Activated naive CD4-positive, alpha-beta T cell treated with anti-CD3 and anti-CD28 coated beads, Interleukin-2, amount 10 ng/mL, durations not matched to agents 7 days and 5 days (primary cell): ENCODE results near the gene TNP2.

ENCODE experiments used
- CTCF ChIA-PET: fragments of 350-600 bp; sonication (Branson Sonifier 250); formaldehyde crosslinking; loops from one replicate; lab custom pipeline; 2021; ENCODE audit warnings: antibody characterized with exemption; lab: Charles Lee
- DNase-seq: peaks from one replicate; pipeline ENCODE4 v3.0.0-alpha.2; 2020
- H3K27ac Mint-ChIP-seq: one replicate; pipeline ENCODE4 v1.8.0; 2021; ENCODE audit warnings: mild to moderate bottlenecking, moderate library complexity, mixed read lengths
- H3K27me3 Mint-ChIP-seq: one replicate; pipeline ENCODE4 v1.8.0; 2021; ENCODE audit warnings: mild to moderate bottlenecking, mixed read lengths
- H3K36me3 Mint-ChIP-seq: one replicate; pipeline ENCODE4 v1.8.0; 2021; ENCODE audit warnings: mixed read lengths
- H3K4me1 Mint-ChIP-seq: one replicate; pipeline ENCODE4 v1.8.0; 2021; ENCODE audit warnings: mixed read lengths
- H3K4me3 Mint-ChIP-seq: one replicate; pipeline ENCODE4 v1.8.0; 2021; ENCODE audit warnings: mild to moderate bottlenecking, moderate library complexity, mixed read lengths
- H3K9me3 Mint-ChIP-seq: one replicate; pipeline ENCODE4 v1.8.0; 2021; ENCODE audit warnings: mixed read lengths

TNP2 gene

DNA sequence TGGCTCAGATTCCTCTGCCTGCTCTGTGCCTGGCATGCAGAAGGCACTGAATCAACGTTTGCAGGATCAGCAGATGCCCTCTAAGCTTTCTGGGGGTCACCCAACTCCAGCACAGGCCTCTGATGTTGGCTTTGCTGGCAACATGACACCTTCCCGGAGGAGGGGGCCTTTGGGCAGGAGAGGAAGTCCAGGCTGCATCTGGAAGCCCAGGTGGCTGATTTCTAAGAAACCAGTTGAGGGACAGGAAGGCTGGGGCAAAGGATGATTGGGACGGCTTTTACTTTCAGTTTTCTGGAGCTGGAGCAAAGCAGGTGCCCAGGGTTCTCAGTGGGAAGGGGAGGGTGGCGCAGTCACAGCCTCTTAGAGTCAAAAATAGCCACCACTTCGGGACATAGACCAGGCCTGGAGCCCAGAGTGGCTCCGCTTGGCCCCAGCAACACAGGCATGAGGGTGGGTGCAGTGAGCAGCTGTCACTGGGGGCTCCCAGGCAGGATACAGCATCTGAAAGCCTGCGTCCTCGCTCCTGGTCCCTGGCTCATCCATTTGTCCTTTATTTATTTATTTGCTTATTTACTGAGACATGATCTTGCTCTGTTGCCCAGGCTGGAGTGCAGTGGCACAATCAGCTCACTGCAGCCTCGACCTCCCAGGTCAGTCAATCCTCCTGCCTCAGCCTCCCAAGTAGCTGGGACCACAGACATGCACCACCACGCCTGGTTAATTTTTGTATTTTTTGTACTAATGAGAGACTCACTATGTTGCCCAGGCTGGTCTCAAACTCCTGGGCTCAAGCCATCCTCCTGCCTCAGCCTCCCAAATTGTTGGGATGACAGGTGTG is 28.3 kb downstream of the TNP2 start:
- Mint-ChIP-seq H3K27ac (no peak overlapping the region), H3K9me3 (no peaks in the 10 kb centered on the region), H3K4me1 (peaks cover 23% of the 10 kb centered on the region), H3K4me3 (peak overlapping the region; percentile 38), H3K36me3 (peaks cover 4% of the 10 kb centered on the region), H3K27me3 (no peaks in the 10 kb centered on the region)
- peak; percentile 60 for DNase-seq
- CTCF ChIA-PET = interaction anchor here (0.6 to 1.8 kb wide), 3 partner anchors 25 to 130 kb away, joined by 3 to 5 read pairs (median 3); no protein-coding TSS in a partner anchor

DNA sequence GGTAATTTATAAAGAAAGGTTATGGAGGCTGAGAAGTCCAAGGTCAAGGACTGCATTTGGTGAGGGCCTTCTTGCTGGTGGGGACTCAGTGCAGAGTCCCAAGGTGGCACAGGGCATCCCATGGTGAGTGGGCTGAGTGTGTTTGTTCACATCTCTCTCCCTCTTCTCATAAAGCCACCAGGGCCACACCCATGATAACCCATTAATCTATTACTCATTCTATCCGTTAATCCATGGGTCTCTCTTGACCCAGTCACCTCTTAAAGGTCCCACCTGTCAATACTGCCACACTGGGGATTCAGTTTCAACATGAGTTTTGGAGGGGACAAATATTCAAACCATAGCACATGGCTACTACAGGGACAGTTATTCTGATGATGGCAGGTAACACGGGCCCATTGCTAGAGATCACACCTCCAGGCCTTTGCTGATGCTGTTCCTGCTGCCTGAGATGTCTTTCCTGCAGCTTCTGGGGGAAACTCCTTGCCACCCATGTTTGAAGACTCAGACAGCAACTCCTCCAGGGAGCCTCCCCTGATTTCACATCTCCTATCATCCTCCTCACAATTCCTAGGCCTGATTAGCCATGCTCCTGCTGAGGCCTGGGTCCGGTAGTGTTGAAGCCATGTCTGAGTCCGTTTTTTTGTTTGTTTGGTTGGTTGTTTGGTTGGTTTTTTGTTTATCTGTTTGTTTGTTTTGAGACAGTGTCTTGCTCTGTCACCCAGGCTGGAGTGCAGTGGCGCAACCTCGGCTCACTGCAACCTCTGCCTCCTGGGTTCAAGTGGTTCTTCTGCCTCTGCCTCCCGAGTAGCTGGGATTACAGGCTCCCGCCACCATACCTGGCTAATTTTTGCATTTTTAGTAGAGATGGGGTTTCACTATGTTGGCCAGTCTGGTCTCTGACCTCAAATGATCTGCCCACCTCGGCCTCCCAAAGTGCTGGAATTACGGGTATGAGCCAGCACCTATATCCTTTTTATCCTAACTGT is 29.2 kb downstream of the TNP2 start:
- H3K9me3 Mint-ChIP-seq = no peaks in the 10 kb centered on the region
- H3K4me1 Mint-ChIP-seq = peaks cover 23% of the 10 kb centered on the region
- H3K27me3 Mint-ChIP-seq = no peaks in the 10 kb centered on the region
- H3K4me3 Mint-ChIP-seq = peak overlapping the region; percentile 38
- no peak for DNase-seq
- no peak overlapping the region for H3K27ac Mint-ChIP-seq
- H3K36me3 Mint-ChIP-seq = no peaks in the 10 kb centered on the region
- CTCF ChIA-PET = interaction anchor here (0.7 to 1.8 kb wide), 3 partner anchors 16 to 116 kb away, joined by 3 to 5 read pairs (median 4); partner anchors contain the start of gene SOCS1

DNA sequence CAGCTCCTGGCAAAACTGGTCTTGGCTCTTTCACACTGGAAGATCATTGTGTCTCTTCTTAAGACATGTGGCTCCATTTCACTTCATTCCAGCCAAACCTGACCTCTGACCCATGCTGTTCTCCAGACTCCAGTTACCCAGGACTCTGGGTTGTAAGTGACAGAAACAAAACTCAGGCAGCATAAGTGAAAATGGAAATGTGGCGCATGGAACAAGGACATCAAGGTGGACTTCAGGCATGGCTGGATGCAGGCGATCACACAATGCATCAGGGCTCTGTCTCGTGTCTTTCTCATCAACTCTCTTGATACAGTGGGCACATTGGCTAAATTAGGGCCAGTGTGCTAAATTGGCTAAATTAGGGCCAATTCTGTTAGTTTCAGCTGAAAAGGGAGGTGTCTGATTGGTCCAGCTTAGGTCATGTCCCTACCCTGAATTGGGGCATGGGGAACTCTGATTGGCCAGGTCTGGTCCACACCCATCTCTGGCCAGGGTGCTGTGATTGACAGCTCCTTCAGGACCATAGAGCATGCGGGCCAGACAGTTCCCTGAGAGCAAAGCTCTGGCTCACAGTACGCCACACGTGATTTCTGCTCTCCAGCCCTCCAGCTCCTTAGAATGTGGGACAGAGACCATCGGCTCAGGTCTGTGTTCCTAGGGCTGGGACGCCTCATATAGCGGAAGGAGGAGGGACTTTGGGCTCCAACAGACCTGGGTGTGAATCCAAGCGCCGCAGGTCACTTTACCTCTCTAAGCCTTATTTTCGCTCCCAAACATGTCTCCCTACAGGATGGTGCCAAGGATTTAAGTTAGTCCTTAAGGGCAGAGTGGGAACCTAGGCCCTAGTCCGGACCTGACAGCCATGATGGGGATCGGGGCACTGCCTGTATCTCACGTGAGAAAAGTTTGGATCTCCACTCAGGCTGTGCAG is 30.6 kb downstream of the TNP2 start:
- Mint-ChIP-seq H3K4me3 (no peak overlapping the region), H3K9me3 (no peaks in the 10 kb centered on the region), H3K36me3 (no peaks in the 10 kb centered on the region), H3K4me1 (peaks cover 32% of the 10 kb centered on the region), H3K27me3 (no peaks in the 10 kb centered on the region), H3K27ac (no peak overlapping the region)
- DNase-seq = no peak
- CTCF ChIA-PET = interaction anchor here (0.8 to 1.6 kb wide), 3 partner anchors 14 to 109 kb away, joined by 4 read pairs; partner anchors contain the start of gene SOCS1

GRCh38 chr16:11236461-11237254 is 32.5 kb downstream of the TNP2 start:
- Mint-ChIP-seq H3K27me3 (no peaks in the 10 kb centered on the region), H3K36me3 (no peaks in the 10 kb centered on the region), H3K4me1 (peaks cover 51% of the 10 kb centered on the region), H3K9me3 (no peaks in the 10 kb centered on the region), H3K4me3 (no peak overlapping the region), H3K27ac (peak overlapping the region; percentile 46)
- CTCF ChIA-PET = no interaction called here
- DNase-seq = no peak

DNA sequence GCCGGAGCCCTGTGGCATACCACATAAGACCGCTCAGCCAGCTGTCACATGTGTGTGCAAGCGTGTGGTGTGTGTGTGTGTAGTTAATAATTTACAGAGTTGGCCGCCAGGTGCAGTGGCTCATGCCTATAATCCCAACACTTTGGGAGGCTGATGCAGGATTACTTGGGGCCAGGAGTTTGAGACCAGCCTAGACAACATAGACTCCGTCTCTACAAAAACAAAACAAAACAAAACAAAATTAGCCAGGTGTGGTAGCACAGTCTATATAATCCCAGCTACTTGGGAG is 33.5 kb downstream of the TNP2 start:
- Mint-ChIP-seq H3K4me1 (peaks cover 61% of the 10 kb centered on the region), H3K4me3 (no peak overlapping the region), H3K9me3 (no peaks in the 10 kb centered on the region), H3K27ac (peak overlapping the region; percentile 58), H3K27me3 (no peaks in the 10 kb centered on the region), H3K36me3 (no peaks in the 10 kb centered on the region)
- no peak for DNase-seq
- CTCF ChIA-PET = interaction anchor here (0.6 to 1.1 kb wide), 3 partner anchors 19 to 263 kb away, joined by 3 read pairs; no protein-coding TSS in a partner anchor

DNA sequence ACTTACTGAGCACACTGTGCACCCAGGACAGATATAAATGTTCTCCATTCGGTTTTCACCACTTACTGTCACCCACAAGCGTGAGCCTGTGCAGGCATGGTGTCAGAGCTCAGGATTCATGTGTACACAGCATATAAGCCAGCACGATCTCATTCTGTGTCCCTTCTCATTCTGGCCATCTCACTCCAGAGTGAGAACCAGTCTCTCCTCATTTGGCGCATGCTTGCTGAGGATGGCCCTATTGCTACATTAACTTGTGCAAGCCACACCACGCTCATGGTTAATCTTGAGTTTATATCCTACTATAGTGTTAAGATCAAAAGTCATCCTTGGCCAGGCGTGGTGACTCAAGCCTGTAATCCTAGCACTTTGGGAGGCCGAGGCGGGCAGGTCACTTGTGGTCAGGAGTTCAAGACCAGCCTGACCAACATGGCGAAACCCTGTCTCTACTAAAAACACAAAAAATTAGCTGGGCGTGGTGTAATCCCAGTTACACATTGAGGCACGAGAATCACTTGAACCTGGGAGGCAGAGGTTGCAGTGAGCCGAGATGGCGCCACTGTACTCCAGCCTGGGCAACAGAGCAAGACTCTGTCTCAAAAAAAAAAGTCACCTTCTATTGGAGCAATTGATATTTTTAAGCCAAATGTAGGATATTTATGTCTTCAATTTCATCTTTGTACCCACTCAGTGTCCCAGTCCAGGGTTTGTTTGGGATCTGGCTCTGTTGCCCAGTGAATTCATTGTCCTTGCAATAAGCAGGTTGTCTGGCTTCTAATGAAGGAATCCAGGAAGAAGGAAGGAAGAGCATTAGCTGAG is 34.0 kb downstream of the TNP2 start:
- H3K36me3 Mint-ChIP-seq = peaks cover under 1% of the 10 kb centered on the region
- H3K4me3 Mint-ChIP-seq = peak overlapping the region; percentile 1
- CTCF ChIA-PET = interaction anchor here (0.6 to 2.5 kb wide), 5 partner anchors 10 to 263 kb away, joined by 3 to 7 read pairs (median 3); partner anchors contain the start of gene SOCS1
- no peaks in the 10 kb centered on the region for H3K9me3 Mint-ChIP-seq
- H3K27me3 Mint-ChIP-seq = no peaks in the 10 kb centered on the region
- no peak for DNase-seq
- H3K27ac Mint-ChIP-seq = peak overlapping the region; percentile 75
- H3K4me1 Mint-ChIP-seq = peaks cover 64% of the 10 kb centered on the region

DNA sequence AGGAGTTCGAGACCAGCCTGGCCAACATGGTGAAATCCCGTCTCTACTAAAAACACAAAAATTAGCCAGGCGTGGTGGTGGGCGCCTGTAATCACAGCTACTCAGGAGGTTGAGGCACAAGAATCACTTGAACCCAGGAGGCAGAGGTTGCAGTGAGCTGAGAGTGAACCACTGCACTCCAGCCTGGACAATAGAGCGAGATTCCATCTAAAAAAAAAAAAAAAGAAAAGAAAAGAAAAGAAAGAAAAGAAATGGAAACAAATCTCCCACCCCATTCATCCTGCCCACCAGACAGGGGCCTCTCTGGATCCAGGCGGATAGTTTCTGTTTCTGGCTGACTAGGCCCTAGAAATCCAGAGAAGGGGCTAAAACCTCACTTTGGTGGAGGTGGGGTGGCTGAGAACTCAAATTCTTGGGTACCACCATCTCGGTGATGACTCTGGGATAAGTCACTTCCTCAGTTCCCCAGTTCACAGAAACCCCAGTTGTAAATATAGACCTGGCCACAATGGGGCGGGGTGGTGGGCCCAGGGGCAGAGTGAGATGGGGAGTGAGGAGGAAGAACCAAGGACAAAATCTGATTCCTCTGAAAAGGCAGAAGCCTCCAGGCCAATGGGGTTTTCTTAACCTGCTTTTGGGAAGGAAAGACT is 35.3 kb downstream of the TNP2 start:
- Mint-ChIP-seq H3K27me3 (no peaks in the 10 kb centered on the region), H3K27ac (peak overlapping the region; percentile 99), H3K36me3 (peaks cover 3% of the 10 kb centered on the region), H3K9me3 (no peaks in the 10 kb centered on the region), H3K4me3 (peak overlapping the region; percentile 68), H3K4me1 (peaks cover 77% of the 10 kb centered on the region)
- peak; percentile 82 for DNase-seq
- CTCF ChIA-PET = interaction anchor here (0.7 to 2.5 kb wide), 7 partner anchors 9 to 138 kb away, joined by 3 to 7 read pairs (median 3); partner anchors contain the start of gene SOCS1

- peaks cover 84% of the 10 kb centered on the region for H3K4me1 Mint-ChIP-seq
- peak; percentile 95 for DNase-seq
- peak overlapping the region; percentile 68 for H3K4me3 Mint-ChIP-seq
- H3K27ac Mint-ChIP-seq = peak overlapping the region; percentile 99
- CTCF ChIA-PET = interaction anchor here (0.7 to 2.5 kb wide), 9 partner anchors 8 to 839 kb away, joined by 3 to 7 read pairs (median 3); partner anchors contain the start of gene SOCS1
- H3K27me3 Mint-ChIP-seq = no peaks in the 10 kb centered on the region
- peaks cover 3% of the 10 kb centered on the region for H3K36me3 Mint-ChIP-seq
- H3K9me3 Mint-ChIP-seq = no peaks in the 10 kb centered on the region
These were observed 36.0 kb downstream of the TNP2 start for GRCh38 chr16:11232852-11233726.

DNA sequence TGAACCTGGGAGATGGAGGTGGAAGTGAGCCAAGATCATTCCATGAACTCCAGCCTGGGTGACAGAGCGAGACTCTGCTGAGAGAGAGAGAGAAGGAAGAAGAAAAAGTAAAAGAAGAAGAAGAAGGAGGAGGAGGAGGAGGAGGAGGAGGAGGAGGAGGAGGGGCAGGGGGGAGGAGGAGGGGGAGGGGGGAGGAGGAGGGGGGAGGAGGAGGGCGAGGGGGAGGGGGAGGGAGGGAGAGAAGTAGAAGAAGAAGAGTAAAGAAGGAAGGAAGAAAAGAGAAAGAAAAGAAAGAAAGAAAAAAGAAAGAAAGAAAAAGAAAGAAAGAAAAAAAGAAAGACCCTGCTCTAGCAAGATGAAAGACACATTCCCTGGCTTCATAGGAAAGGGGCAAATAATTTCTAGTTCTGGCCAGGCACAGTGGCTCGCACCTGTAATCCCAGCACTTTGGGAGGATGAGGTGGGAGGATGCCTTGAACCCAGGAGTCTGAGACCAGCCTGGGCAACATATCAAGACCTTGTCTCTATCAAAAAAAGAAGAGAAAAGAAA is 36.7 kb downstream of the TNP2 start:
- Mint-ChIP-seq H3K36me3 (peaks cover 3% of the 10 kb centered on the region), H3K9me3 (no peaks in the 10 kb centered on the region), H3K27ac (peak overlapping the region; percentile 99), H3K27me3 (no peaks in the 10 kb centered on the region), H3K4me1 (peaks cover 90% of the 10 kb centered on the region), H3K4me3 (peak overlapping the region; percentile 68)
- CTCF ChIA-PET = interaction anchor here (0.7 to 2.5 kb wide), 3 partner anchors 8 to 839 kb away, joined by 3 to 7 read pairs (median 5); no protein-coding TSS in a partner anchor
- DNase-seq = no peak

- Mint-ChIP-seq H3K27me3 (no peaks in the 10 kb centered on the region), H3K27ac (peak overlapping the region; percentile 99), H3K9me3 (no peaks in the 10 kb centered on the region), H3K36me3 (peaks cover 3% of the 10 kb centered on the region), H3K4me3 (peak overlapping the region; percentile 12), H3K4me1 (peaks cover 88% of the 10 kb centered on the region)
- CTCF ChIA-PET = no interaction called here
- DNase-seq = no peak
These were observed 37.7 kb downstream of the TNP2 start for GRCh38 chr16:11231367-11231970.
